Measurements from ENCODE around the gene CNTN1. TPM values are rescaled to one million over a fixed set of nuclear protein-coding genes. Genes with fewer than 3 reads are reported as not detected.

Gene CNTN1
- total and polyA plus RNA-seq, 2 donors (not counting 1 experiment from before 2014, with no cell fraction given), result not detected

DNA sequence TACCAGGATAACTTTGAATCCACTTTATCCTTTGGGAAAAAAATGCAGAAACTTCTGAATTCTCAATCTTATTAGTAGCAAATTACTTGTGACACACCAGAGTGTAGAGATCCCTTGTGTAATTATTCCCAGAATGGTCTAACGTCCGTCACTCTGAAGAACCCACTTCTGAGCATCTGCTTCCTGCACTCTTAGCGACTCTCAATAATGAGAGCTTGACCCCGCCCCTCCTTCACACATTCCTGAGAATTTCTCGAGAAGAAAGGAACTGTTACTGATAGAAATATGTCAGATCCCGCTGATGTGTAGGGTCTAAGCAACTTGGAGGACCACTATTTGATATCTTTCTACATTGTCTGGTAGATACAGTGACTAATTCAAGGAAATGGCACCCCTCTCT is 277.6 kb downstream of the CNTN1 start:
- ChIA-PET POLR2A (no interaction called here), CTCF (no interaction called here)
- H2AFZ ChIP-seq (ENCODE audit: insufficient read depth, low read depth, low read length, poor library complexity, severe bottlenecking), result no peak overlapping the region
- intact Hi-C loops (cut with micrococcal nuclease), result no loop called here
- Mint-ChIP-seq H3K9me3 (ENCODE audit: insufficient read depth) (no peaks in the 10 kb centered on the region), H3K27me3 (no peaks in the 10 kb centered on the region), H3K27ac (no peak overlapping the region), H3K4me1 (no peaks in the 10 kb centered on the region), H3K4me3 (no peak overlapping the region)
- H4K20me1 ChIP-seq (ENCODE audit: control insufficient read depth, insufficient read depth, low read length, poor library complexity, severe bottlenecking), result no peaks in the 10 kb centered on the region
- no peaks in the 10 kb centered on the region for H3K9me3 ChIP-seq (ENCODE audit: control extremely low read depth in 1 of 3, control insufficient read depth in 2 of 3, insufficient read depth in 1 of 3, low read length in 2 of 3)
- WGBS (ENCODE audit: insufficient coverage), result no CpG with 5 or more reads among the region's 6 CpGs
- no peak for DNase-seq
- H3K4me1 ChIP-seq (ENCODE audit: control insufficient read depth in 2 of 2, insufficient read depth in 2 of 2, low read length in 2 of 2), result no peaks in the 10 kb centered on the region
- no peak for ATAC-seq (ENCODE audit: low read depth)
- no peaks in the 10 kb centered on the region for H3K27me3 ChIP-seq (replicated peaks in 1 of 4; ENCODE audit: control extremely low read depth in 1 of 4, control insufficient read depth in 3 of 4, insufficient read depth in 4 of 4, low read length in 3 of 4)
- H3K9ac ChIP-seq (ENCODE audit: low read length), result no peak overlapping the region
- H3K27ac ChIP-seq (ENCODE audit: low read length in 2 of 2), result no peak overlapping the region
- H3K36me3 ChIP-seq (replicated peaks in 1 of 2; ENCODE audit: control extremely low read depth in 1 of 2, control insufficient read depth in 1 of 2, extremely low read depth in 1 of 2, insufficient read depth in 2 of 2, low read length in 1 of 2), result no peaks in the 10 kb centered on the region
- no peaks in the 10 kb centered on the region for H3K79me2 ChIP-seq (ENCODE audit: control insufficient read depth, insufficient read depth, low read length)
- no peak overlapping the region for H3K4me2 ChIP-seq (replicated peaks; ENCODE audit: low read depth, low read length, poor library complexity, severe bottlenecking)
- TF ChIP-seq EZH2 (IDR thresholded peaks at IDR 0.05; ENCODE audit: borderline replicate concordance, insufficient read depth, low read depth, low read length, poor library complexity, severe bottlenecking) (no peak), CTCF (IDR thresholded peaks at IDR 0.05) (no peak)
- H3K4me3 ChIP-seq (ENCODE audit: control extremely low read depth in 1 of 5, extremely low read depth in 1 of 5, insufficient read depth in 1 of 5, low read depth in 2 of 5, low read length in 4 of 5), result no peak overlapping the region

DNA sequence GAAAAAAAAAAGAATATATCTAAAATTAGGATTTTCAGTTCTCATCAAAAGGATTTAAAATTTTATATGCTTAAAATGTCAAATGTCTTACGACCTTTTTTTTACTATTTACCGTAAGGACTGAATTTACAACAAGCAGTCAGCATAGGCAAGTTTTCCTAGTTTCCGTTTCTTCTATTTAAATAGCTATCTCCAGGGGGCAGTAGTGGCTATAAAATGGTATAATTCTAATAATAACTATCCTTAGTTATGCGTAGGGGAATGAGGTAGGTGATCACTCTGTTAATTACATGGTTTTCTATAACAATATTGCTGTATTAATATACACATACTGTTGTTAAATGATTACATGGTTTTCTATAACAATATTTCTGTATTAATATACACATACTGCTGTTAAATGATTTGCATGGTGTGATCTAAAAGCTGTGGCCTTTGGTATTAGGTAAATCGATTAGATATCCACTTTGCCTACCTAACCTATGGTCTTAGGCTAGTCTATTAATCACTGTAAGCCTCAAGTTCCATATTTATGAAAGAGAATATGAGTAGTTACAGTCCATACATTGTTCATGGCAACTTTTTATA is 278.2 kb downstream of the CNTN1 start:
- intact Hi-C loops (cut with micrococcal nuclease), result no loop called here
- Histone ChIP-seq H3K4me3 (ENCODE audit: control extremely low read depth in 1 of 5, extremely low read depth in 1 of 5, insufficient read depth in 1 of 5, low read depth in 2 of 5, low read length in 4 of 5) (no peak overlapping the region), H3K27me3 (replicated peaks in 1 of 4; ENCODE audit: control extremely low read depth in 1 of 4, control insufficient read depth in 3 of 4, insufficient read depth in 4 of 4, low read length in 3 of 4) (no peaks in the 10 kb centered on the region), H3K79me2 (ENCODE audit: control insufficient read depth, insufficient read depth, low read length) (no peaks in the 10 kb centered on the region), H3K4me2 (replicated peaks; ENCODE audit: low read depth, low read length, poor library complexity, severe bottlenecking) (no peak overlapping the region), H3K4me1 (ENCODE audit: control insufficient read depth in 2 of 2, insufficient read depth in 2 of 2, low read length in 2 of 2) (no peaks in the 10 kb centered on the region), H3K27ac (ENCODE audit: low read length in 2 of 2) (no peak overlapping the region), H3K9ac (ENCODE audit: low read length) (no peak overlapping the region), H3K9me3 (ENCODE audit: control extremely low read depth in 1 of 3, control insufficient read depth in 2 of 3, insufficient read depth in 1 of 3, low read length in 2 of 3) (no peaks in the 10 kb centered on the region), H4K20me1 (ENCODE audit: control insufficient read depth, insufficient read depth, low read length, poor library complexity, severe bottlenecking) (no peaks in the 10 kb centered on the region), H2AFZ (ENCODE audit: insufficient read depth, low read depth, low read length, poor library complexity, severe bottlenecking) (no peak overlapping the region), H3K36me3 (replicated peaks in 1 of 2; ENCODE audit: control extremely low read depth in 1 of 2, control insufficient read depth in 1 of 2, extremely low read depth in 1 of 2, insufficient read depth in 2 of 2, low read length in 1 of 2) (no peaks in the 10 kb centered on the region)
- DNase-seq, result no peak
- ChIA-PET POLR2A (no interaction called here), CTCF (no interaction called here)
- Mint-ChIP-seq H3K27me3 (no peaks in the 10 kb centered on the region), H3K4me3 (no peak overlapping the region), H3K9me3 (ENCODE audit: insufficient read depth) (no peaks in the 10 kb centered on the region), H3K4me1 (no peaks in the 10 kb centered on the region), H3K27ac (no peak overlapping the region)
- TF ChIP-seq CTCF (IDR thresholded peaks at IDR 0.05) (no peak), EZH2 (IDR thresholded peaks at IDR 0.05; ENCODE audit: borderline replicate concordance, insufficient read depth, low read depth, low read length, poor library complexity, severe bottlenecking) (no peak)
- WGBS (ENCODE audit: insufficient coverage), result no CpG with 5 or more reads among the region's 5 CpGs
- ATAC-seq (ENCODE audit: low read depth), result no peak
